22Rv1 (cell line): ENCODE measurements around the gene LIMK1.

ENCODE experiments used
- ZFX ChIP-seq: fragments of 450-650 bp; IDR thresholded peaks from 2 replicates; pipeline ENCODE4 v1.6.1; 2017; ENCODE audit warnings: antibody characterized with exemption, borderline replicate concordance
- TF ChIP-seq, protein P1 (sequence below): fragments of 450-650 bp; IDR thresholded peaks from 2 replicates; pipeline ENCODE4 v1.5.1; 2017; ENCODE audit warnings: mild to moderate bottlenecking

GRCh38 chr7:74157605-74158004, 74.0 kb downstream of the LIMK1 start:
- TF ChIP-seq, protein P1, sequence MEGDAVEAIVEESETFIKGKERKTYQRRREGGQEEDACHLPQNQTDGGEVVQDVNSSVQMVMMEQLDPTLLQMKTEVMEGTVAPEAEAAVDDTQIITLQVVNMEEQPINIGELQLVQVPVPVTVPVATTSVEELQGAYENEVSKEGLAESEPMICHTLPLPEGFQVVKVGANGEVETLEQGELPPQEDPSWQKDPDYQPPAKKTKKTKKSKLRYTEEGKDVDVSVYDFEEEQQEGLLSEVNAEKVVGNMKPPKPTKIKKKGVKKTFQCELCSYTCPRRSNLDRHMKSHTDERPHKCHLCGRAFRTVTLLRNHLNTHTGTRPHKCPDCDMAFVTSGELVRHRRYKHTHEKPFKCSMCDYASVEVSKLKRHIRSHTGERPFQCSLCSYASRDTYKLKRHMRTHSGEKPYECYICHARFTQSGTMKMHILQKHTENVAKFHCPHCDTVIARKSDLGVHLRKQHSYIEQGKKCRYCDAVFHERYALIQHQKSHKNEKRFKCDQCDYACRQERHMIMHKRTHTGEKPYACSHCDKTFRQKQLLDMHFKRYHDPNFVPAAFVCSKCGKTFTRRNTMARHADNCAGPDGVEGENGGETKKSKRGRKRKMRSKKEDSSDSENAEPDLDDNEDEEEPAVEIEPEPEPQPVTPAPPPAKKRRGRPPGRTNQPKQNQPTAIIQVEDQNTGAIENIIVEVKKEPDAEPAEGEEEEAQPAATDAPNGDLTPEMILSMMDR, result no peak
- TF ChIP-seq ZFX, result no peak
